Keratinocyte (primary cell): ENCODE measurements around the gene L1CAM. TPM values are rescaled to one million over a fixed set of nuclear protein-coding genes. Genes with fewer than 3 reads are reported as not detected.

Experiments used
- DNase-seq: peaks from one replicate; pipeline ENCODE4 v3.0.0-alpha.2; 2011; ENCODE audit warnings: low read depth, missing footprints, low spot score
- FAIRE-seq: peaks from 2 replicates; lab custom pipeline; 2011; peaks lifted over from hg19 to GRCh38; lab: Jason Lieb, UNC
- H2AFZ ChIP-seq: 2 replicates; pipeline ENCODE4 v1.6.0; 2012; ENCODE audit warnings: low read length, control low read depth, inconsistent platforms; ENCODE audit not compliant: control insufficient read depth
- H3K27ac ChIP-seq: 2 replicates; pipeline ENCODE4 v1.5.1; 2011; ENCODE audit warnings: low read length; ENCODE audit not compliant: control insufficient read depth, insufficient read depth
- H3K27me3 ChIP-seq: 3 replicates; pipeline ENCODE4 v1.6.0; 2011; ENCODE audit warnings: low read length; ENCODE audit not compliant: control insufficient read depth, insufficient read depth; ENCODE audit errors: extremely low read depth
- H3K36me3 ChIP-seq, 2 experiments: 2 replicates in 1 of 2; 3 replicates in 1 of 2; pipeline ENCODE4 v1.5.1; 2011; ENCODE audit warnings: low read length in 2 of 2, mild to moderate bottlenecking in 1 of 2; ENCODE audit not compliant: control insufficient read depth in 2 of 2, insufficient read depth in 2 of 2; ENCODE audit errors: extremely low read depth in 1 of 2
- H3K4me1 ChIP-seq: 3 replicates; pipeline ENCODE4 v1.5.1; 2011; ENCODE audit warnings: low read length; ENCODE audit not compliant: control insufficient read depth, insufficient read depth; ENCODE audit errors: extremely low read depth
- H3K4me2 ChIP-seq: 3 replicates; pipeline ENCODE4 v1.6.0; 2011; ENCODE audit warnings: low read depth, low read length; ENCODE audit not compliant: control insufficient read depth, insufficient read depth; ENCODE audit errors: extremely low read depth
- H3K4me3 ChIP-seq, 3 experiments: fragments of 200-600 bp in 1 of 3; sonication (generic) in 1 of 3; 2 replicates in 2 of 3; 3 replicates in 1 of 3; pipeline ENCODE4 v1.5.1; 2011 to 2016; ENCODE audit warnings: low read length in 3 of 3, mild to moderate bottlenecking in 3 of 3, control low read depth in 2 of 3, inconsistent platforms in 1 of 3, low read depth in 1 of 3, mixed read lengths in 1 of 3, mixed run types in 1 of 3, moderate library complexity in 1 of 3; ENCODE audit not compliant: control insufficient read depth in 2 of 3, insufficient read depth in 2 of 3; ENCODE audit errors: extremely low read depth in 1 of 3
- H3K79me2 ChIP-seq: 2 replicates; pipeline ENCODE4 v1.6.0; 2012; ENCODE audit warnings: low read length; ENCODE audit not compliant: control insufficient read depth, insufficient read depth
- H3K9ac ChIP-seq: 3 replicates; pipeline ENCODE4 v1.6.0; 2011; ENCODE audit warnings: low read length; ENCODE audit not compliant: control insufficient read depth, insufficient read depth; ENCODE audit errors: extremely low read depth
- H3K9me1 ChIP-seq: 3 replicates; pipeline ENCODE4 v1.6.0; 2011; ENCODE audit warnings: low read length; ENCODE audit not compliant: control insufficient read depth, insufficient read depth; ENCODE audit errors: extremely low read depth
- H3K9me3 ChIP-seq: 2 replicates; pipeline ENCODE4 v1.5.1; 2012; ENCODE audit warnings: low read depth, low read length; ENCODE audit not compliant: control insufficient read depth
- H4K20me1 ChIP-seq: 3 replicates; pipeline ENCODE4 v1.6.0; 2011; ENCODE audit warnings: low read length; ENCODE audit not compliant: control insufficient read depth, insufficient read depth; ENCODE audit errors: extremely low read depth
- EZH2 ChIP-seq: IDR thresholded peaks from one replicate; pipeline ENCODE4 v1.6.1; 2012; ENCODE audit warnings: inconsistent platforms, mild to moderate bottlenecking, low read length, moderate library complexity
- dilution Hi-C: fragments of 300-500 bp; cut with MboI; formaldehyde crosslinking; loops from one replicate; pipeline ENCODE4 v1.7.0; 2020; ENCODE audit warnings: low sequenced_read_pairs; ENCODE audit not compliant: extremely low pct_ligation_motif_present
- polyA plus RNA-seq, 5 experiments: library from polyadenylated mRNA; depleted of rRNA in 3 of 5; stranded (reverse) in 3 of 5; stranded (forward) in 1 of 5; unstranded in 1 of 5; fragments of >200 nt; gene quantifications; 1 replicate in 1 of 5; 2 replicates in 3 of 5; 3 replicates in 1 of 5; pipeline versions ENCODE4 v1.2.1 to v1.2.3, GENCODE V29; 2011 to 2012; ENCODE audit warnings: missing spikeins in 2 of 5, low read depth in 1 of 5, low replicate concordance in 1 of 5
- TF ChIP-seq, protein P1 (sequence below), 3 experiments: IDR thresholded peaks in 1 of 3; conservative IDR thresholded peaks in 1 of 3; optimal IDR thresholded peaks in 1 of 3; 2 replicates in 2 of 3; 3 replicates in 1 of 3; pipeline versions ENCODE3 to v1.5.1; 2011; ENCODE audit warnings: low read length in 3 of 3, mild to moderate bottlenecking in 3 of 3, moderate library complexity in 2 of 3, control low read depth in 1 of 3, inconsistent platforms in 1 of 3; ENCODE audit not compliant: insufficient read depth in 2 of 3; ENCODE audit errors: extremely low read depth in 1 of 3

Gene L1CAM
- polyA plus RNA-seq, 1 donor (not counting 4 experiments of a cell fraction or from before 2014, with no cell fraction given): 18.2 TPM

DNA sequence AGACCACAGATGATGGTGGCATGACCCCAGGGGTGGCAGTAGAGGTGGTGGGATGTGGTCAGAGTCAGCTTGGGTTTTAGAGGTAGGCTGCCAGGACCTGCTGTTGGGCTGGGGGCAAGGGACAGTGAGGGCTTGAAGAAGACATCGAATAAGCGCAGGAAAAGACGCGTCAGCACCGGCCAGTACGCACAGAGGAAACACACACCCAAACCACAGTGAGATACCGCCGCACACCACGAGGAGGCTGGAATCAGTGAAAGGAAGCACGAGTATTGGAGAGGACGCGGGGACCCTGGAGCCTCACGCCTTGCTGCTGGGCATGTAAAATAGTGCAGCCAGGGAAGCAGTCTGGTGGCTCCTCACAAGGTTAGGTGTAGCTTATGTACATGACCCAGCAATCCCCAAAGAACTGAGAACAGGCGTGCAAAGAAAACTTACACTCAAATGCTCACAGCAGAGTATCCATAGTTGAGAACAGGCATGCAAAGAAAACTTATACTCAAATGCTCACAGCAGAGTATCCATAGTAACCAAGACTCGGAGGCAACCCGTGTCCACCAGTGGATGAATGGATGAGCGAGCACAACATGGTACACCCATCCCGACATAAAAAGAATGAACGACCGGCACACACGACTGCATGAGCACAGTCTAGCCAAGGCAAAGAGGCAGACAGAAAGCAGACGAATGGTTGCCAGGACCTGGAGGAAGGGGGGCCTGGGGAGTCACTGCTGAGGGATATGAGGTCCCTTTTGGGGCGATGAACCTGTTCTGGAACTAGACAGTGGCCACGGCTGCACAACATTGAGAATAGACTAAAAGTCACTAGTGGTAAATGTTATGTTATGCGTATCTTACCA is 68.9 kb downstream of the L1CAM start:
- Histone ChIP-seq H3K79me2 (no peaks in the 10 kb centered on the region), H3K4me3 (no peak overlapping the region), H3K27ac (no peak overlapping the region), H3K9ac (no peak overlapping the region), H3K36me3 (no peaks in the 10 kb centered on the region), H4K20me1 (no peaks in the 10 kb centered on the region), H3K9me3 (no peaks in the 10 kb centered on the region), H3K9me1 (no peaks in the 10 kb centered on the region), H3K4me1 (no peaks in the 10 kb centered on the region), H2AFZ (no peak overlapping the region), H3K4me2 (no peak overlapping the region), H3K27me3 (peaks cover 9% of the 10 kb centered on the region)
- FAIRE-seq (no peak), DNase-seq (no peak)
- dilution Hi-C loops: no loop called here
- no peak for TF ChIP-seq EZH2
- TF ChIP-seq, protein P1, sequence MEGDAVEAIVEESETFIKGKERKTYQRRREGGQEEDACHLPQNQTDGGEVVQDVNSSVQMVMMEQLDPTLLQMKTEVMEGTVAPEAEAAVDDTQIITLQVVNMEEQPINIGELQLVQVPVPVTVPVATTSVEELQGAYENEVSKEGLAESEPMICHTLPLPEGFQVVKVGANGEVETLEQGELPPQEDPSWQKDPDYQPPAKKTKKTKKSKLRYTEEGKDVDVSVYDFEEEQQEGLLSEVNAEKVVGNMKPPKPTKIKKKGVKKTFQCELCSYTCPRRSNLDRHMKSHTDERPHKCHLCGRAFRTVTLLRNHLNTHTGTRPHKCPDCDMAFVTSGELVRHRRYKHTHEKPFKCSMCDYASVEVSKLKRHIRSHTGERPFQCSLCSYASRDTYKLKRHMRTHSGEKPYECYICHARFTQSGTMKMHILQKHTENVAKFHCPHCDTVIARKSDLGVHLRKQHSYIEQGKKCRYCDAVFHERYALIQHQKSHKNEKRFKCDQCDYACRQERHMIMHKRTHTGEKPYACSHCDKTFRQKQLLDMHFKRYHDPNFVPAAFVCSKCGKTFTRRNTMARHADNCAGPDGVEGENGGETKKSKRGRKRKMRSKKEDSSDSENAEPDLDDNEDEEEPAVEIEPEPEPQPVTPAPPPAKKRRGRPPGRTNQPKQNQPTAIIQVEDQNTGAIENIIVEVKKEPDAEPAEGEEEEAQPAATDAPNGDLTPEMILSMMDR (optimal IDR thresholded peaks at IDR 0.05 in 1 of 3, IDR thresholded peaks at IDR 0.05 in 1 of 3, conservative IDR thresholded peaks at IDR 0.05 in 1 of 3; ENCODE audit: extremely low read depth in 1 of 3, insufficient read depth in 2 of 3, low read length in 3 of 3): no peak

DNA sequence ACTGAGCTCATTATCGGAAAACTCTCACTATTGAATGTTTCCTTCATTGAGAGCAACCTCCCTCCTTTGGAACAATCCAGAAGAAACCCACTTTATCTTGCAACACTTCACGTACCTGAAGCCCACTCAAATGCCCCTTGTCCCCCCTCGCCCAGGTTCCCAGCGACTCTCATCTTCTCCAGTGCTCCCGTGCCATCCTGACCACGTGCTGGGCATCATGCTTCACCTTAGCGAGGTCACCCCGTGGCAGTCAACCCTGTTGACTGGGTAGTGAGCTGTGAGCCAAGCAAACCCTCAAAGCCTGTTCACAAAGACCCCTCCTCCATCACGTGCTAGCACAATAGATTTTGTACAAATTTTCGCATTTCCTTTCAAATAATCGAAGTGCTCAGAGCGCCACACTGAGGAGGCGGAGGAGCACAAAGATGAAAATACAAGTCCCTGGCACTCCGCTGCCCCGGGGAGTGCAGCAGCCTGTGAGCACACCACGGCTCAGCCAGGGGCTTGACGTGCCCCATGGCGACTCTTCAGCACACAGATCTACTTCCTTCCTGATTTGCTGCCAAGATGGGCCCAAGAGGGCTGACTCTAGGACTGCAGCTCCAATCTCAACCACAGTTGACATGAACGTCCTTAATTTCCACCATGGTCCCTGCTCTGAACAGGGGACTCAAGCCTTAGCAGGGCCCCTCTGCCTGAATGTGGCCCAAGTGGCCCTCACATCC is 71.2 kb downstream of the L1CAM start:
- no peak overlapping the region for H3K4me2 ChIP-seq
- no peak overlapping the region for H3K9ac ChIP-seq
- DNase-seq (no peak), FAIRE-seq (no peak)
- H3K4me3 ChIP-seq: no peak overlapping the region
- dilution Hi-C loops: no loop called here
- no peaks in the 10 kb centered on the region for H3K36me3 ChIP-seq
- TF ChIP-seq, protein P1 (optimal IDR thresholded peaks at IDR 0.05 in 1 of 3, IDR thresholded peaks at IDR 0.05 in 1 of 3, conservative IDR thresholded peaks at IDR 0.05 in 1 of 3; ENCODE audit: extremely low read depth in 1 of 3, insufficient read depth in 2 of 3, low read length in 3 of 3): no peak
- TF ChIP-seq EZH2: no peak
- peaks cover 8% of the 10 kb centered on the region for H3K27me3 ChIP-seq
- no peaks in the 10 kb centered on the region for H3K9me3 ChIP-seq
- no peak overlapping the region for H2AFZ ChIP-seq
- H3K79me2 ChIP-seq: no peaks in the 10 kb centered on the region
- H3K4me1 ChIP-seq: no peaks in the 10 kb centered on the region
- no peak overlapping the region for H3K27ac ChIP-seq
- no peaks in the 10 kb centered on the region for H3K9me1 ChIP-seq
- no peaks in the 10 kb centered on the region for H4K20me1 ChIP-seq
